HCT116 (cell line): ENCODE measurements around the gene SPA17. TPM values are rescaled to one million over a fixed set of nuclear protein-coding genes. Genes with fewer than 3 reads are reported as not detected.

Experiments used
- ATAC-seq: fragments of 200-7000 bp; cut with Tn5 transposase; 2 replicates; pipeline ENCODE4 v1.9.1; 2020; ENCODE audit warnings: mild to moderate bottlenecking, moderate library complexity
- BruUV-seq: library from RNA; stranded (reverse); fragments of 400-500 nt; replicated peaks from 2 replicates; lab custom pipeline; 2021; lab: Mats Ljungman, UMichigan
- CTCF ChIA-PET: fragments of 300-600 bp; sonication (Branson Sonifier 250); formaldehyde crosslinking; loops from one replicate; lab custom pipeline; 2021; ENCODE audit warnings: antibody characterized with exemption; lab: Charles Lee
- POLR2A ChIA-PET: fragments of 300-600, 350-600 bp; sonication (Branson Sonifier 250); formaldehyde crosslinking; loops from one replicate; lab custom pipeline; 2021; ENCODE audit warnings: antibody characterized with exemption; lab: Charles Lee
- RAD21 ChIA-PET, 2 experiments: fragments of 300-600 bp; sonication (Branson Sonifier 250); formaldehyde crosslinking; loops; one replicate each; lab custom pipeline; 2023; ENCODE audit warnings: low total read pairs in 2 of 2; ENCODE audit not compliant: uncharacterized antibody in 2 of 2, unreplicated experiment in 2 of 2, low non-redundant PET in 1 of 2; lab: Charles Lee
- DNase-seq: peaks from one replicate; pipeline ENCODE4 v3.0.0-alpha.2; 2010; ENCODE audit warnings: low read depth, low spot score
- H2AFZ ChIP-seq: fragments of 200-600 bp; shearing (Covaris generic), sonication (generic); 2 replicates; pipeline ENCODE4 v1.6.1; 2017; ENCODE audit warnings: low read depth, mixed run types, mixed read lengths, antibody characterized with exemption, low read length; ENCODE audit not compliant: poor library complexity, severe bottlenecking
- H3K27ac ChIP-seq: 2 replicates; pipeline ENCODE4 v1.5.1; 2012; ENCODE audit warnings: low read depth, low read length
- H3K27me3 ChIP-seq: fragments of 200-600 bp; sonication (generic); 2 replicates; pipeline ENCODE4 v1.6.1; 2016; ENCODE audit warnings: mixed run types, low read length, mixed read lengths; ENCODE audit not compliant: insufficient read depth
- H3K36me3 ChIP-seq, 2 experiments: fragments of 200-500 bp in 1 of 2; fragments of 200-600 bp in 1 of 2; sonication (Bioruptor generic) in 1 of 2; sonication (generic) in 1 of 2; 2 replicates each; pipeline versions ENCODE4 v1.5.1 to v1.6.1; 2014 to 2016; ENCODE audit warnings: low read length in 2 of 2, inconsistent platforms in 1 of 2, mixed read lengths in 1 of 2, mixed run types in 1 of 2; ENCODE audit not compliant: insufficient read depth in 2 of 2, control insufficient read depth in 1 of 2
- H3K4me1 ChIP-seq, 2 experiments: fragments of 200-600 bp in 1 of 2; sonication (generic) in 1 of 2; 2 replicates each; pipeline versions ENCODE4 v1.5.1 to v1.6.1; 2012 to 2017; ENCODE audit warnings: low read length in 2 of 2, inconsistent platforms in 1 of 2, mild to moderate bottlenecking in 1 of 2, mixed read lengths in 1 of 2, mixed run types in 1 of 2, moderate library complexity in 1 of 2; ENCODE audit not compliant: insufficient read depth in 2 of 2, control insufficient read depth in 1 of 2
- H3K4me2 ChIP-seq: fragments of 200-600 bp; sonication (generic); 2 replicates; pipeline ENCODE4 v1.6.1; 2017; ENCODE audit warnings: mixed run types, low read length, mixed read lengths
- H3K4me3 ChIP-seq, 2 experiments: fragments of 200-600 bp in 1 of 2; sonication (generic) in 1 of 2; replicated peaks in 1 of 2; 2 replicates each; pipeline ENCODE4 v1.5.1; 2011 to 2016; ENCODE audit warnings: low read length in 2 of 2, control low read depth in 1 of 2, low read depth in 1 of 2, mild to moderate bottlenecking in 1 of 2, mixed read lengths in 1 of 2, mixed run types in 1 of 2
- H3K79me2 ChIP-seq: fragments of 200-600 bp; sonication (generic); 2 replicates; pipeline ENCODE4 v1.6.1; 2017; ENCODE audit warnings: mild to moderate bottlenecking, mixed run types, low read length, moderate library complexity, mixed read lengths; ENCODE audit not compliant: insufficient read depth
- H3K9ac ChIP-seq: fragments of 200-600 bp; sonication (generic); 2 replicates; pipeline ENCODE4 v1.6.1; 2016; ENCODE audit warnings: low read length, mixed read lengths
- H3K9me2 ChIP-seq: fragments of 200-600 bp; sonication (generic), shearing (Covaris generic); 2 replicates; pipeline ENCODE4 v1.6.1; 2017; ENCODE audit warnings: mixed run types, mild to moderate bottlenecking, moderate library complexity; ENCODE audit not compliant: insufficient read depth
- H3K9me3 ChIP-seq, 2 experiments: fragments of 200-500 bp in 1 of 2; fragments of 200-600 bp in 1 of 2; sonication (Bioruptor generic) in 1 of 2; sonication (generic) in 1 of 2; 2 replicates each; pipeline ENCODE4 v1.6.1; 2014 to 2017; ENCODE audit warnings: low read length in 2 of 2, mixed read lengths in 2 of 2, inconsistent platforms in 1 of 2, low read depth in 1 of 2, mild to moderate bottlenecking in 1 of 2, mixed run types in 1 of 2, moderate library complexity in 1 of 2; ENCODE audit not compliant: control insufficient read depth in 1 of 2, insufficient read depth in 1 of 2
- H4K20me1 ChIP-seq: fragments of 200-600 bp; sonication (generic), shearing (Covaris generic); 2 replicates; pipeline ENCODE4 v1.6.1; 2017; ENCODE audit warnings: mixed run types, mild to moderate bottlenecking, moderate library complexity; ENCODE audit not compliant: insufficient read depth
- CBX3 ChIP-seq: IDR thresholded peaks from 2 replicates; pipeline ENCODE4 v1.6.1; 2012; ENCODE audit warnings: low read depth
- CTCF ChIP-seq, 3 experiments: fragments of 200-600 bp in 1 of 3; sonication (generic) in 1 of 3; IDR thresholded peaks in 2 of 3; conservative IDR thresholded peaks in 1 of 3; 2 replicates each; pipeline ENCODE4 v1.5.1; 2012 to 2017; ENCODE audit warnings: low read depth in 2 of 3, low read length in 2 of 3, antibody characterized with exemption in 1 of 3, borderline replicate concordance in 1 of 3, control low read depth in 1 of 3, mild to moderate bottlenecking in 1 of 3, mixed read lengths in 1 of 3, mixed run types in 1 of 3, moderate library complexity in 1 of 3; ENCODE audit not compliant: insufficient read depth in 1 of 3
- ELF1 ChIP-seq: IDR thresholded peaks from 2 replicates; pipeline ENCODE4 v1.6.1; 2012; ENCODE audit warnings: low read depth, borderline replicate concordance
- EZH2 ChIP-seq: fragments of 200-600 bp; sonication (generic); IDR thresholded peaks from 2 replicates; pipeline ENCODE4 v1.6.1; 2017; ENCODE audit warnings: antibody characterized with exemption, mixed run types
- EZH2phosphoT487 ChIP-seq: fragments of 200-600 bp; IDR thresholded peaks from 2 replicates; pipeline ENCODE4 v1.6.1; 2018; ENCODE audit warnings: antibody characterized with exemption, borderline replicate concordance
- FOSL1 ChIP-seq: IDR thresholded peaks from 2 replicates; pipeline ENCODE4 v1.6.1; 2012; ENCODE audit warnings: low read depth
- JUND ChIP-seq: IDR thresholded peaks from 2 replicates; pipeline ENCODE4 v1.6.1; 2012
- POLR2A ChIP-seq: IDR thresholded peaks from 2 replicates; pipeline ENCODE4 v1.7.0; 2011; ENCODE audit warnings: borderline replicate concordance; ENCODE audit not compliant: insufficient read depth, insufficient read length; ENCODE audit errors: extremely low read depth
- POLR2AphosphoS5 ChIP-seq: IDR thresholded peaks from 2 replicates; pipeline ENCODE4 v1.6.1; 2011; ENCODE audit warnings: mild to moderate bottlenecking, low read depth, low read length, moderate library complexity
- RAD21 ChIP-seq: IDR thresholded peaks from 2 replicates; pipeline ENCODE4 v1.6.1; 2012; ENCODE audit warnings: low read depth, mild to moderate bottlenecking
- REST ChIP-seq: IDR thresholded peaks from 2 replicates; pipeline ENCODE4 v1.6.1; 2012; ENCODE audit warnings: low read depth
- SIN3A ChIP-seq: IDR thresholded peaks from 2 replicates; pipeline ENCODE4 v1.6.1; 2012; ENCODE audit warnings: low read depth
- SRF ChIP-seq: IDR thresholded peaks from 2 replicates; pipeline ENCODE4 v1.6.1; 2012; ENCODE audit warnings: low read depth
- TCF7L2 ChIP-seq: IDR thresholded peaks from 2 replicates; pipeline ENCODE4 v1.7.0; 2011; ENCODE audit warnings: borderline replicate concordance, inconsistent platforms; ENCODE audit not compliant: insufficient read depth, insufficient read length; ENCODE audit errors: extremely low read depth
- YY1 ChIP-seq: IDR thresholded peaks from 2 replicates; pipeline ENCODE4 v1.6.1; 2011; ENCODE audit warnings: low read length, low read depth, moderate library complexity, mild to moderate bottlenecking; ENCODE audit not compliant: insufficient replicate concordance; ENCODE audit errors: extremely low read depth
- ZBTB33 ChIP-seq: IDR thresholded peaks from 2 replicates; pipeline ENCODE4 v1.6.1; 2011; ENCODE audit warnings: mild to moderate bottlenecking, low read length, moderate library complexity; ENCODE audit not compliant: insufficient replicate concordance; ENCODE audit errors: extremely low read depth
- ZFX ChIP-seq: fragments of 450-650 bp; IDR thresholded peaks from 2 replicates; pipeline ENCODE4 v1.6.1; 2017
- ZNF274 ChIP-seq: fragments of 200-500 bp; sonication (Bioruptor generic); IDR thresholded peaks from 2 replicates; pipeline ENCODE4 v1.6.1; 2014; ENCODE audit warnings: mild to moderate bottlenecking, low read depth, low read length, inconsistent platforms
- intact Hi-C: fragments of 100-400 bp; cut with micrococcal nuclease; formaldehyde crosslinking; loops from 2 replicates; pipeline ENCODE4 v1.10.0; 2022
- total RNA-seq: library from RNA; stranded (reverse); gene quantifications from one replicate; pipeline ENCODE4 v1.2.1, GENCODE V29; 2021; ENCODE audit not compliant: unreplicated experiment
- TF ChIP-seq, protein P1 (sequence below): IDR thresholded peaks from 2 replicates; pipeline ENCODE4 v1.6.1; 2012

SPA17 gene
- total RNA-seq, 1 experiment from 2014 or later = 12.9 TPM

DNA sequence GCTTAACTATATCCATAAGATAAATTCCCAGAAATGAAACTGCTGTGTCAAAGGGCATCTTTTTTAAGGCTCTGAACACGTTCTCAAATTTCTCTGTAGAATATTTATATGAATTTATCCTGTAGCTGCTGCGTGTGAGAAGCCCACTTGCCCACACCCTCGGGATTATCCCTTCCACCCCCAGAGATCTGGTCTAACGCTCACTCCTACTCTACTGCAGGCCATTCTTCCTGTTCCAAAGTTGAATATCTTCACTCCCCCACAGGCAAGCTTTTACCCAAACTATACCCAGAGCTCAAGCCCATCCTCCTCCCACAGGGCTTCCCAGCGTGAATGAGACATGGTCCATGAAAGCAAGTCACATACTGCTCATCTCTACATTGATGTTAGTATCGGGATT is 25.1 kb upstream of the SPA17 start:
- Histone ChIP-seq H3K9me3 (no peaks in the 10 kb centered on the region), H3K27ac (no peak overlapping the region), H2AFZ (no peak overlapping the region), H3K4me1 (peaks cover 0 to 7% of the 10 kb centered on the region in 2 experiments; a peak in 2 of 4 replicates), H3K27me3 (no peaks in the 10 kb centered on the region), H3K4me3 (no peak overlapping the region), H3K9ac (no peak overlapping the region), H3K4me2 (no peak overlapping the region), H4K20me1 (no peaks in the 10 kb centered on the region), H3K9me2 (no peaks in the 10 kb centered on the region), H3K79me2 (no peaks in the 10 kb centered on the region), H3K36me3 (no peaks in the 10 kb centered on the region)
- BruUV-seq = no TSS peak
- ATAC-seq (no peak), DNase-seq (no peak)
- ChIA-PET CTCF (interaction anchor here (1.5 kb wide), 1 partner anchor 21 kb away, joined by 4 read pairs; no protein-coding TSS in a partner anchor), RAD21 (no interaction called here), POLR2A (no interaction called here)
- TF ChIP-seq ZBTB33 = no peak
- no peak for TF ChIP-seq CBX3
- TF ChIP-seq ZFX = no peak
- no peak for TF ChIP-seq ELF1
- TF ChIP-seq FOSL1 = no peak
- TF ChIP-seq JUND = no peak
- no peak for TF ChIP-seq RAD21
- TF ChIP-seq YY1 = no peak
- TF ChIP-seq SRF = no peak
- TF ChIP-seq POLR2AphosphoS5 = no peak
- TF ChIP-seq EZH2phosphoT487 = no peak
- TF ChIP-seq ZNF274 = no peak
- TF ChIP-seq REST = no peak
- no peak for TF ChIP-seq POLR2A
- TF ChIP-seq EZH2 = no peak
- TF ChIP-seq TCF7L2 = no peak
- TF ChIP-seq, protein P1, sequence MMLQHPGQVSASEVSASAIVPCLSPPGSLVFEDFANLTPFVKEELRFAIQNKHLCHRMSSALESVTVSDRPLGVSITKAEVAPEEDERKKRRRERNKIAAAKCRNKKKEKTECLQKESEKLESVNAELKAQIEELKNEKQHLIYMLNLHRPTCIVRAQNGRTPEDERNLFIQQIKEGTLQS = no peak
- TF ChIP-seq CTCF (IDR thresholded peaks at IDR 0.05 in 2 of 3, conservative IDR thresholded peaks at IDR 0.05 in 1 of 3; ENCODE audit: borderline replicate concordance in 1 of 3, insufficient read depth in 1 of 3, low read depth in 2 of 3, low read length in 2 of 3) = no peak
- no peak for TF ChIP-seq SIN3A
- intact Hi-C loops = no loop called here
